GM21423 (cell line): ENCODE results near the gene APOM.
A peak's percentile ranks its signal among the peaks of the same experiment; 100 is the strongest.

Source experiments
- ATAC-seq: cut with Tn5 transposase; IDR thresholded peaks from one replicate; pipeline ENCODE4 v1.9.1; 2021; ENCODE audit warnings: mild to moderate bottlenecking, moderate library complexity; ENCODE audit not compliant: unreplicated experiment

The APOM gene

DNA sequence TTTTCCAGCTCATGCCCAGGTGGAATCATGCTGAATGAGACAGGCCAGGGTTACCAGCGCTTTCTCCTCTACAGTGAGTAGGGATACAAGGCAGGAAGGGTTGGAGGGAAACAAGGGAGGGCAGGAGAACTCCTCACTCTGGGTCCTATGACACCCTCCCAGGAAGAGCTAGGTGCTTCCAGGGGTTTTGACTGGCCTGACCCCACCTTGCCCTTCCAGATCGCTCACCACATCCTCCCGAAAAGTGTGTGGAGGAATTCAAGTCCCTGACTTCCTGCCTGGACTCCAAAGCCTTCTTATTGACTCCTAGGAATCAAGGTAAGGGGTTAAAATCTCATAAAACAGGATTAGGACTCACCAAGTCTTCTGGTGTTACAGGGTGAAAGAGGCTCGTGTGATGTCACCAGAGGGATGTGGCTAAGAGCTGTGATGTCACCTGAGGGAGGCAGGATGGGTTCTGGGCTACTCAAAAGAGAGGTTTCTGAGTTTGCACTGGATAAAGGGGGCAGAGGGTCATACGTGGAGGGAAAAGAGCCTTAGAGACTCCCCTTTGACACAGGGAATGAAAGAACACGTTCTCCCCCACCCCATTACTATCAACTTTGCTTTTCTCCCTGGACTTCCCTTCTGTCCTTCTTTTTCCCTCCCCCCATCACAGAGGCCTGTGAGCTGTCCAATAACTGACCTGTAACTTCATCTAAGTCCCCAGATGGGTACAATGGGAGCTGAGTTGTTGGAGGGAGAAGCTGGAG lies 1.9 kb downstream of the APOM start:
- no peak for ATAC-seq

- no peak for ATAC-seq
Observed at GRCh38 chr6:31658158-31658688, 2.5 kb downstream of the APOM start.

- ATAC-seq = no peak
Observed at GRCh38 chr6:31658983-31659648, 3.4 kb downstream of the APOM start.

DNA sequence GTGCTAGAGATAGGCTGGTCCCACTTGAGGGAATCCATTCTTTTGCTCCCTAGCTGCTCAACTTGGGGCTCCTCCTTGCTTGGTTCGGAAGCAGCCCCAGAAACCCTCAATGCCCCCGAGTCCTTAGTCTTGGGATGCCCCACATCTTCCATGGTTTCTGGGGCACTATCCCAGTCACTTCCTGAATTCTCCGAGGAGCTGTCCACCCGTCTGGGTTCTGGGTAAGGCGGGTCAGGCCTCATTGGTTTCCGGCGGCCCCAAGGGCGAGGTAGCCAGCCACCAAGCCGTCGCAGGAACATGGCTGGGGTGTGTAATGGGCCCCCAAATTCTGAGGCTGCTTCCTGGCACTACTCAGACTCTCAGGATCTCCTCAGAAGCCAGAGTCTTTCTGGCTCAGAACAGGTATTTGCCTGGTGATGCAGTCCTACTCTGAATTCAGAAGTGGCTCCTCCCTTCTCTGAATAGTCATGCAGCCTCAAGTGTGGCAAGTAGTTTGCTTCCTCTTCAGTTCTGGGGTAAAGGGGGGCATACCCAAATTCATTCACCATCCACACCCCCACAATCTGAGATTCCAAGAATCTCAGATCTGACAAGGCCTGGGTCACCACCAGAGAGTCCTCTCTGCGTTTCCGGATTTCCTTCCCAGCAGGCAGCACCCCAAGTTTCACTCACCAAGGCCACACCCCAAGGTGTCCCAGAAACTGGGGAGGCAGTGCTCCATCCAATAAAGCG lies 4.1 kb downstream of the APOM start:
- no peak for ATAC-seq

DNA sequence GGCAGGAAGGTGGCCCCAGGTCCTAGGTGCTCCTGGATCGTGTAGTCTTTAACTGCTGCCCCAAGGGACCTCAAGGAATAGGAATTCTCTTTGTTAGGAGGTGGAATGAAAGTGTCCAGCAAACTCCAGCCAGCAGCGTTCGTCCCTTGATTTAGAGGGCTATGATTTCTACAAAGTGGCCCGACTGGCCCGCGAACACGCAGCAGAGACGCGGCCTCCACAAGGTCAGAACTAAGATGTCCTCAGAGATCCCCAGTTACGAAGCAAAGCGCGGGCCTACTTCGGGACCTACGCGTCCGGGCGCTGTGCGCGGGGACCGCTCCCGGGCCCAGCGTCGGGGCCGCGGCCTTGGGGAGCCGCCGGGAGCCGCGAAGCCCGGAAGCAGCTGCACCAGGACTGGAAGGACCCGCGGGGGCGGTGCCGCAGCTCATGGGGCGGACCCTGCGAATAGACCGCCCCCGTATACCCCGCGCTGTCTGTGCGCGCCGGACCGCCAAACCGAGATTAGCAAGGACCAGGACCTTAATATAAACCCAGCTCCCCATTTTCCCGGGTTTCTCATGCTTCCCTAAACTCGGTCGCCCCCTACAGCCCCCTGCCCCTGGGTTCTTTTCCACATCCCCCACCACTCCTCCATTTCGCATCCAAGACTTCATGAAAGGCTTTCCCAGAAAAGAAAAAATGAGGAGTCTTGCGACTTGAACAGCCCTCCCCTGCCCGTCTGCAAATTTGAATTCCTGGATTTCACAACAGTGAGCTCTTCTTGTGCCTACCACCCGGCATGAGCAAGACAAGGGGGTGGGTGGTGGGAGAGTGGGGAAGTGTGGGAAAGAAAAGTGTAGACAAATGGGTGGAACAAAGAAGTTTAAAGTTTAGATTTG lies 4.9 kb downstream of the APOM start, which contains the start of gene C6orf47:
TSS of gene C6orf47 (minus strand) at position 398 of the 881 bp plus-strand sequence. CDS start 831 bp downstream, outside the sequence.
- peak; percentile 42 for ATAC-seq

DNA sequence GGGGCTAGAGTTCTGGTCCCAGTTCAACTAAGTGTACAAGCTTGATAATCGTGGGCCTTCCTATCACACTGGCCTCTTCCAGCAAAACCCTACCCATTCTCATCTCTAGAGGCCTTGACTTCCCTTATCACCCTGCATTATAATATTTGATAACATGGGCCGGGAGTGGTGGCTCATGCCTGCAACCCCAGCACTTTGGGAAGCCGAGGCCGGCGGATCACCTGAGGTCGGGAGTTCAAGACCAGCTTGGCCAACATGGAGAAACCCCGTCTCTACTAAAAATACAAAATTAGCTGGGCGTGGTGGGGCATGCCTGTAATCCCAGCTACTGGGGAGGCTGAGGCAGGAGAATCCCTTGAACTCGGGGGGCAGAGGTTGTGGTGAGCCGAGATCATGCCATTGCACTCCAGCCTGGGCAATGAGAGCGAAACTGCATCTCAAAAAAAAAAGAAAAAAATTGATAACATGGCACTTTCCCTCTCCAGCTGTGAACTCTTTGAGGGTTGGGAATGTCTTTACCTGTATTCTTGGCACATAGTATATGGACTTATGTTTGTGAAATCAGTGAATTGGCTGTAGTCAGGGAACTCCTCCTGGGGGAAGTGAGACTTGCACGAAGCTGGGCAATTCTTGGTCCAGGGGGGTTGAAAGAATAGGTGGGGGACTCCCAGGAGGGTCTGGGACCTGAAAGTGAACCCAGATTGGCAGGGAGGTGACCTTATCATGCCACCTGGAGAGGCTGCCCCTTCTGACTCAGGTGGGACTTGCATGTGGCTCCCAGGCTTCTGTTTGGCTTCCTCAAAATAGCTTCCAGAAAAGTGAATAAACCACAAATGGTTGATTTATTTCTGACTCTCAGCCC lies 5.8 kb downstream of the APOM start:
- no peak for ATAC-seq

DNA sequence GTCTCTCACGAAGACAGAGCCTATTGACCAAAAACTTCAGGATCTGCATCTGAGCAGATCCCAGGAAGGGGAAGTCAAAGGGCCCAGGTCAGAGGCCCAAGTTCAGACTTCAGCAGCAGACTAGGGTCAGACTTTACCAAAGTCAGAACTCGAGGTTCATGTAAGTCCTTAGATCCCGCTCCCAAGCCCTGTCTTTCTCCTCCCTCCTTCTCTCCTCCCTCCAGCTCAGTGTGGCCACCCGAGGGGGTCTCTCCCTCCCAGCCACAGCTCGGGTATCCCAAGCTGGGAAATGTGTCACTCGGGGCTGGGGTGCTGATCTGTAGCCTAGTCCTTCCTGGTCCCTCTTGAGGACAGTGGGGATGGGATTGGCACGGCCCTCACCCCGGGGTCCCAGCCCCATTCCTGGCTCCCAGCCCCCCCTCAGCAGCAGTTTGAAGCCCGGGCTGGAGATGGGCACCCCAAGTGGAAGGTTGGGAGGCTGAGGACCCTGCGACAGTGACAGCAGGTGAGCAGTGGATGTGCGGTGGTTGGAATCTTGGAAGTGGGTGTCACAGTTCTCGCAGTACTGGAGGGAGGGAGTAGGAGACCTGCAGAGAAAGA lies 6.5 kb downstream of the APOM start:
- no peak for ATAC-seq

DNA sequence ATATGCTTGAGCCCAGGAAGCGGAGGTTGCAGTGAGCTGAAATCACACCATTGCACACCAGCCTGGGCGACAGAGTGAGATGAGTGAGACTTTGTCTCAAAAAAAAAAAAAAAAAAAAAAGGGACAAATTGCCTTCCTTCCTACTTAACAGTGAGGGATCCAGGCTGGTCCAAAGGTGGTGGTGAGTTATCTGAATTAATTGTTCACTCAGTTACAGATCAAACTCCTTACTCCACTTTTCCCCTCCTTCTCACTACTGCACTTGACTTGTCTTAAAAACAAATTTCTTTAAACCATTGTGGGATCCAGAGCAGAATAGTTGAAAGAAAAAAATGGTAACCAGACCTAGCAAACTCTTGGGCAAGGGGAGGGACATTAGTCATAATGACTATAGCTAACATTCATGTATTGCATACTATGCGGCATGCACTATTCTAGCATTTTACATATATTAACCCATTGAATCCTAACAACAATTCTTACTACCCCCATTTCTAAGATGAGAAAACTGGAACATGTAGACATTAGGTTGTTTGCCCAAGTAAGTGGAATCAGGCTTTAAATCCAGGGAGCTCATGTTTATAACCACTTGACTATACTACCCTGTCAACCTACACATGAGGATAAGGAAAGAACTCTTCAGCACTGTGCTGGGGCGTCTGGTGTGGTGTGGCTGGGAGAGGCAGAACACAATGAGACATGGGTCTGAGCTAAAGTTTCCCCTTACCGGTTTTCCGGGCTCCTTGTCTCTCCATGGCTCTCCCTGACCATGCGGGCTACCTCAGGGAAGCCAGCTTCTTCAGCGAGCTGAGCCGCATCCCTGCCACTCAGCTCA lies 7.6 kb downstream of the APOM start:
- ATAC-seq = no peak

DNA sequence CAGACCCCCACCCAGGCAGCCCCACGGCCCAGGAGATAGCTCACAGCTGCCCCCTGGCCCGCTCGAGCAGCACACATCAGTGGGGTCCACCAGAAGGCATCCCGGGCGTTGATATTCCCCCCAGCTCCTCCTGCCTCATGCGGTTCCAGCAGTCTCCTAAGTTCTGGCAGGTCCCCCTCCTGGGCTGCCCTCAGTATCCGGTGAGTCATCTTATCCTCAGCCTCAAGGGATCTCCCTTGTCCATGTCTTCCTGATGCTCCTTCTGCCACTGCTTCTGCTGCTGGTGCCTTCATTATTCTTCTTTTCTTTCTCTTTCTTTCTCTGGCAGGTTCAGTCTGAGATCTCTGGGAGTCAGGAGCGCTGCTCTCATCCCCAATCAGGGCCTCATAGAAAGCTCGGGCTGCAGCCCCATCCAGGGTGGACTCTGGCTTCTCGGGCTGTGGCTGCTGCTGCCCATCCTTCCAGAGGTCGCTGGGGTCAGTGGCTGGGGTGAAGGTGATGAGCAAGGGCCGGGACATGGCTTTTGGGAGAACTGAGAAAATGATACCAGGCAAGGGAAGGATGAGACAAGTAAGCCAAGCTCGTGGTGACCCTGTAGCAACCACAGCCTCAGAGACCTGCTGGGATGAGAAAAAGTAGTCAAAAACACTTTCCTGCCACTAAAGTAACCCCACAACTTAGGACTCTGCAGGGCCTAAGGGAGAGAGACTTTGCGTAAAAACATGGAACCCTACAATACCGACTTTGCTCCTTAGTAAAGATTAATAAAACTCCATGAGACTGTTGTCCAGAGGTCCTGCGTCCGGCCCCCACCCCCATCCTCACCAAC lies 8.5 kb downstream of the APOM start:
- no peak for ATAC-seq

- ATAC-seq = peak; percentile 32
Observed at GRCh38 chr6:31664790-31665500, 9.3 kb downstream of the APOM start, which contains the start of gene GPANK1. GPANK1 (minus strand) TSS chr6:31664997; CDS start chr6:31664478, 519 bp downstream.

DNA sequence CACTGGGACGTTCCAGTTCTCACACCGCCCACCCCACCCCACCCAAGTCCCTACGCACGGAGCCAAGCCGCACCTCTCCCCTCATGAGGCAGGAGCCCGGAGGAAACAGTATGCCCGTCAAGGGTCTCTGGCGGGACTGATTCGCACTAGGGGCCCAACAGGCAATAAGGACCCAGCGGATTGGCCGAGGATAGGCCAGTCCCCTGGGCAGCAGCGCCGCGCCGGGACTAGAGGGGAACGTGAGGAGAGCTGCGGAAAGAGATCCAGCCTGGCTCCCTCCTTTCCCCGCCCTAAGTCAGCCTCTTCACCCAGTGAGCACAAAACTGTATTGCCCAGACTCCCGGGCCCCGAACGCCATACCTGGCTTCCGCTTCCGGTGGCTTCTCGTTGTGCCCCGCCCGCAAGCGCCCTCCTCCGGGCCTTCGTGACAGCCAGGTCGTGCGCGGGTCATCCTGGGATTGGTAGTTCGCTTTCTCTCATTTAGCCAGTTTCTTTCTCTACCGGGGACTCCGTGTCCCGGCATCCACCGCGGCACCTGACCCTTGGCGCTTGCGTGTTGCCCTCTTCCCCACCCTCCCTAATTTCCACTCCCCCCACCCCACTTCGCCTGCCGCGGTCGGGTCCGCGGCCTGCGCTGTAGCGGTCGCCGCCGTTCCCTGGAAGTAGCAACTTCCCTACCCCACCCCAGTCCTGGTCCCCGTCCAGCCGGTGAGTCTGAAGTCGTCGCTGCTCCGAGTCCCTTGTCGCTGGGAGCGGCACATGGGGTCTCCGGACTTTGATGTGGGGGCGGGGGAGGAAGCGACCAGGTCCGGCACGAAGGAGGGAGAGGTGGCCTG lies 10.0 kb downstream of the APOM start, which contains the start of gene CSNK2B:
TSS of gene CSNK2B (plus strand) at position 580 of the 836 bp plus-strand sequence. CDS start 752 bp downstream, outside the sequence.
- ATAC-seq = peak; percentile 73

GRCh38 chr6:31666337-31666965 lies 10.8 kb downstream of the APOM start:
- no peak for ATAC-seq

DNA sequence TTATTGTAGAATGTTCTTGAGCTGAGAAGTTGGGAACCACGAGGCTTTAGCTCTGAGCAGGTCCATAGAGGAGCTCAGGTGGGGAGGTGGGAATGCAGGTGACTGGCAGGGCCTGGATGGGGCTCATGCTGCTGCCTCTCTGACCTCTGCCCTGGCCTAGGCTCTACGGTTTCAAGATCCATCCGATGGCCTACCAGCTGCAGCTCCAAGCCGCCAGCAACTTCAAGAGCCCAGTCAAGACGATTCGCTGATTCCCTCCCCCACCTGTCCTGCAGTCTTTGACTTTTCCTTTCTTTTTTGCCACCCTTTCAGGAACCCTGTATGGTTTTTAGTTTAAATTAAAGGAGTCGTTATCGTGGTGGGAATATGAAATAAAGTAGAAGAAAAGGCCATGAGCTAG lies 14.0 kb downstream of the APOM start, which contains the start of gene LY6G5B:
TSS of gene LY6G5B (plus strand) at position 301 of the 400 bp plus-strand sequence. CDS start 975 bp downstream, outside the sequence.
- no peak for ATAC-seq

DNA sequence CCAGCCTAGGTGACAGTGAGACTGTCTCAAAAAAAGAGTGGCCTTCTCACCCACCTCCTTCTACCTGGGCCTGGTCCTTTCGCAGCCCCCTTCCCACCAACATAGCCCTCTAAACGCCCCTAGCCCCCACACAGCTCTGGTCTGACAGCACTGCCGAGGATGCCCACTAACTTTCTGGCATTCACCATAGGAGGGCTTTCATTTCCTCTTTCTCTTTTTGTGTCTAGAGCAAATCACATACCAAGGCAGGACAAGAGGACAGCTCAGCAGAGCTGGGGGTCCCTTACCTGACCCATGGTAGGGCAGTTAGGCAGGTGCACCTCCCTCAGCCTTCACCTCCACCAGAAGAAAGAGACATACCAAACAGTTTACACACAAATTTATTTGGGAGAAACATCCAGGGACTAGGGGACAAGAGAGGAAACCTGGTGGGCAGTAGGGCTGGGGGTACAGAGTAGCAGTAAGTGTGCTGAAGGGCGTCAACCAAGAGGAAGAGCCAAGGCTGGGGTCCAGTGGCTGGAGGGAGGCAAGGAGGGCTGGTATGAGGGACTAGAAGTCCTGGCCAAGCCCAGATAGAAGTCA lies 20.7 kb downstream of the APOM start:
- no peak for ATAC-seq

GRCh38 chr6:31676904-31677303 lies 21.2 kb downstream of the APOM start:
- ATAC-seq = no peak
